LNCAP (cell line): Measurements from ENCODE around the gene RIMKLB.

Experiments used
- CTCF ChIP-seq: fragments of 450-650 bp; IDR thresholded peaks from 2 replicates; pipeline ENCODE4 v1.5.1; 2017; ENCODE audit warnings: mild to moderate bottlenecking

The RIMKLB gene

GRCh38 chr12:8664228-8664913, 33.4 kb upstream of the RIMKLB start:
- TF ChIP-seq CTCF, result no peak

DNA sequence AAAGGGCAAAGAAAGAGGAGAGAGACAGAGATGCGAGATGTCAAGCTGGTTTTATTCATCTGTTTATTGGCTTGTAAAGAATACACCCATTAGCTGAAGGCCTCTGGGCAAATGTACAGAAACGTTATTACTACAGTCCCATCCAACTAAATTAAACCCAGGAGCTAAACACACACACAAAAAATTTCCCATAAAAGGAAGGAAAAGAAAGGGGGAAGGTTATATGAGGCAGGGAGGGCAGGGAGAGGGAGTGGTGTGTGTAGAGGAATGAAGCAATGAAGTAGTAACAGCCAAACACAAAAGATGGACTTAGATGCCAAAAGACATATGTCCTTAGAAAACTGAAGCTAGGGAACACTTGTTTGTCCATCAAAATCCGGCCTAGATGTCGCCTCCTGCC, 32.0 kb upstream of the RIMKLB start:
- no peak for TF ChIP-seq CTCF

GRCh38 chr12:8667270-8667669, 30.5 kb upstream of the RIMKLB start:
- no peak for TF ChIP-seq CTCF

DNA sequence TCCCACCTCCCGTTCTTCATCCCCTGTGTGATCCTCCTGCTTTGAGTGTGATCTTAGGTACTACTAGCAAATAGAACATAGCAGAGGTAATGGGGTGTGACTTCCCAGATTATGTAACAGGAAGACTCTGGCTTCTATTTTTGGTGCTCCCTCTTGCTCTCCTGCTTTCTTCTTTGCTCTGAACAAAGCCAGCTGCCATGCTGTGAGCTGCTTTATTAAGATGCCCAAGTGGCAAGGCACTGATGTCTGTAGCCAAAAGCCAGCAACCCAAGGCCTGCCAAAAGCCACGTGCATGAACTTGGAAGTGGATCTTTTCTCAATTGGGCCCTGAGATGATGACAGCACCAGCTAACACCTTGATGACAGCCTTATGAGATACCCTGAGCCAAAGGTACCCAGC, 29.4 kb upstream of the RIMKLB start:
- TF ChIP-seq CTCF, result no peak

- no peak for TF ChIP-seq CTCF
These were observed 25.4 kb upstream of the RIMKLB start for GRCh38 chr12:8672381-8672780.

GRCh38 chr12:8675591-8676036, 22.2 kb upstream of the RIMKLB start:
- no peak for TF ChIP-seq CTCF

DNA sequence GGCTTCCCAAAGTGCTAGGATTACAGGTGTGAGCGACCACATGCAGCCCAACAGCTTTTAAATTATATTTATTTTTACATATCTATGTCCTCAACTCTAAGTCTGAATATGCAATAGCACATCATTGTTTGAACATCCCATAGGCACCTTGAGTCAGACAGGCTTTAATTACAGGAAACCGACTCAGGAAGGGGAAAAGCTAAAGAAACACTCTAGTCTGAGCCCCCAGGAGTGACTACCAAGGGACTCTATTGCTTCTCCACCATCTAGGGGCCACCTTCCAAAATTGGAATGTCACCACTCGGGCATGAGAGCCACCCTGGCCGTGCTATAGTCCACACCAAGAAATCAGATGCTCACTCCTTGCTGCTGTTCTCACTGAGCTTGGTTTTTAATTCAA, 21.1 kb upstream of the RIMKLB start:
- TF ChIP-seq CTCF, result no peak

- TF ChIP-seq CTCF, result no peak
These were observed 20.4 kb upstream of the RIMKLB start for GRCh38 chr12:8677362-8677761.
